GM18951 (cell line): ENCODE data around the gene GPX4.

Experiments
- POLR2A ChIP-seq: IDR thresholded peaks from 4 replicates; pipeline ENCODE4 v1.6.1; 2011; ENCODE audit warnings: mild to moderate bottlenecking; ENCODE audit not compliant: insufficient read length, insufficient read depth; ENCODE audit errors: extremely low read depth
- in situ Hi-C: fragments of 300-500 bp; cut with MboI; formaldehyde crosslinking; loops from one replicate; pipeline ENCODE4 v1.12.0; 2022; ENCODE audit warnings: low sequenced_read_pairs, mixed read lengths, inconsistent platforms; ENCODE audit not compliant: unreplicated experiment

GPX4 gene

GRCh38 chr19:1115646-1116420, 12.0 kb downstream of the GPX4 start:
- in situ Hi-C loops, result no loop called here
- TF ChIP-seq POLR2A, result no peak

- TF ChIP-seq POLR2A, result no peak
- in situ Hi-C loops, result no loop called here
Measured at GRCh38 chr19:1116726-1117581, 13.2 kb downstream of the GPX4 start.

GRCh38 chr19:1117654-1118053, 13.9 kb downstream of the GPX4 start:
- no peak for TF ChIP-seq POLR2A

GRCh38 chr19:1118999-1119398, 15.2 kb downstream of the GPX4 start:
- in situ Hi-C loops, result no loop called here
- TF ChIP-seq POLR2A, result no peak

More at GRCh38 chr19:1117654-1118053, 13.9 kb downstream of the GPX4 start:
- in situ Hi-C loops, result no loop called here

- in situ Hi-C loops, result no loop called here
- TF ChIP-seq POLR2A, result no peak
Measured at GRCh38 chr19:1119475-1120217, 15.9 kb downstream of the GPX4 start.

- in situ Hi-C loops, result no loop called here
- no peak for TF ChIP-seq POLR2A
Measured at GRCh38 chr19:1121395-1121794, 17.6 kb downstream of the GPX4 start.

GRCh38 chr19:1122021-1122971, 18.5 kb downstream of the GPX4 start:
- in situ Hi-C loops, result no loop called here
- no peak for TF ChIP-seq POLR2A

- in situ Hi-C loops, result no loop called here
Measured at GRCh38 chr19:1122972-1123363, 19.2 kb downstream of the GPX4 start.

GRCh38 chr19:1123381-1123780, 19.6 kb downstream of the GPX4 start:
- no peak for TF ChIP-seq POLR2A
- in situ Hi-C loops, result no loop called here

More at GRCh38 chr19:1122972-1123363, 19.2 kb downstream of the GPX4 start:
- no peak for TF ChIP-seq POLR2A

- in situ Hi-C loops, result no loop called here
- TF ChIP-seq POLR2A, result no peak
Measured at GRCh38 chr19:1123885-1124677, 20.3 kb downstream of the GPX4 start.

- no peak for TF ChIP-seq POLR2A
- in situ Hi-C loops, result no loop called here
Measured at GRCh38 chr19:1125601-1126467, 22.0 kb downstream of the GPX4 start.
